Neural progenitor cell (in vitro differentiated cells): ENCODE results near the gene LAMC1.

ENCODE experiments used
- EZH2 ChIP-seq: fragments of 200-600 bp; sonication (generic); IDR thresholded peaks from 2 replicates; pipeline ENCODE4 v1.6.1; 2017; ENCODE audit warnings: antibody characterized with exemption, mild to moderate bottlenecking, moderate library complexity
- TF ChIP-seq, protein P1 (sequence below): fragments of 200-600 bp; sonication (generic); IDR thresholded peaks from 2 replicates; pipeline ENCODE4 v1.5.1; 2017; ENCODE audit warnings: antibody characterized with exemption, mild to moderate bottlenecking

DNA sequence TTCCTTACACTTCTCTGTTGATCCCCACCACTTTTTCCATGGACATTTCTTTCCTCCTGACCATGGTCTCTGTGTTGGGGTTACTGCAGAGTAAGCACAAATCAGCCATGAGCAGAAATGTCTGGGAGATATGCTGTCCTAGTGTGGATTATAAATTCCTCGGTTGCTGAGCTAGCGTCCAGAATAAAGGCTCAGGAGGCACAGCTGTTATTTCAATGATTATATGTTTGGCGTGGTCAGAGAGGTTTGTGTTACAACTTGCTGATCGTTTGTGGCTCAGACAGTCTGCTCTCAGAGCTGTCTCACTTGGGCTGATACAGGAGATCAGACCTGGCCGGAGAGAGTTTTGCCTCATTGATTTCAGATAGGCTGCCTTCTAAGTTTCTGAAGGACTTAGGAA is 125.4 kb downstream of the LAMC1 start:
- TF ChIP-seq, protein P1, sequence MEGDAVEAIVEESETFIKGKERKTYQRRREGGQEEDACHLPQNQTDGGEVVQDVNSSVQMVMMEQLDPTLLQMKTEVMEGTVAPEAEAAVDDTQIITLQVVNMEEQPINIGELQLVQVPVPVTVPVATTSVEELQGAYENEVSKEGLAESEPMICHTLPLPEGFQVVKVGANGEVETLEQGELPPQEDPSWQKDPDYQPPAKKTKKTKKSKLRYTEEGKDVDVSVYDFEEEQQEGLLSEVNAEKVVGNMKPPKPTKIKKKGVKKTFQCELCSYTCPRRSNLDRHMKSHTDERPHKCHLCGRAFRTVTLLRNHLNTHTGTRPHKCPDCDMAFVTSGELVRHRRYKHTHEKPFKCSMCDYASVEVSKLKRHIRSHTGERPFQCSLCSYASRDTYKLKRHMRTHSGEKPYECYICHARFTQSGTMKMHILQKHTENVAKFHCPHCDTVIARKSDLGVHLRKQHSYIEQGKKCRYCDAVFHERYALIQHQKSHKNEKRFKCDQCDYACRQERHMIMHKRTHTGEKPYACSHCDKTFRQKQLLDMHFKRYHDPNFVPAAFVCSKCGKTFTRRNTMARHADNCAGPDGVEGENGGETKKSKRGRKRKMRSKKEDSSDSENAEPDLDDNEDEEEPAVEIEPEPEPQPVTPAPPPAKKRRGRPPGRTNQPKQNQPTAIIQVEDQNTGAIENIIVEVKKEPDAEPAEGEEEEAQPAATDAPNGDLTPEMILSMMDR, result no peak
- TF ChIP-seq EZH2, result no peak
